Measurements from ENCODE around the gene SACM1L.

GRCh38 chr3:45754461-45754860 lies 65.3 kb downstream of the SACM1L start:
- TF ChIP-seq, protein P1, sequence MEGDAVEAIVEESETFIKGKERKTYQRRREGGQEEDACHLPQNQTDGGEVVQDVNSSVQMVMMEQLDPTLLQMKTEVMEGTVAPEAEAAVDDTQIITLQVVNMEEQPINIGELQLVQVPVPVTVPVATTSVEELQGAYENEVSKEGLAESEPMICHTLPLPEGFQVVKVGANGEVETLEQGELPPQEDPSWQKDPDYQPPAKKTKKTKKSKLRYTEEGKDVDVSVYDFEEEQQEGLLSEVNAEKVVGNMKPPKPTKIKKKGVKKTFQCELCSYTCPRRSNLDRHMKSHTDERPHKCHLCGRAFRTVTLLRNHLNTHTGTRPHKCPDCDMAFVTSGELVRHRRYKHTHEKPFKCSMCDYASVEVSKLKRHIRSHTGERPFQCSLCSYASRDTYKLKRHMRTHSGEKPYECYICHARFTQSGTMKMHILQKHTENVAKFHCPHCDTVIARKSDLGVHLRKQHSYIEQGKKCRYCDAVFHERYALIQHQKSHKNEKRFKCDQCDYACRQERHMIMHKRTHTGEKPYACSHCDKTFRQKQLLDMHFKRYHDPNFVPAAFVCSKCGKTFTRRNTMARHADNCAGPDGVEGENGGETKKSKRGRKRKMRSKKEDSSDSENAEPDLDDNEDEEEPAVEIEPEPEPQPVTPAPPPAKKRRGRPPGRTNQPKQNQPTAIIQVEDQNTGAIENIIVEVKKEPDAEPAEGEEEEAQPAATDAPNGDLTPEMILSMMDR (IDR thresholded peaks at IDR 0.05 in 4 of 5, conservative IDR thresholded peaks at IDR 0.05 in 1 of 5): no peak
- no peak for TF ChIP-seq POLR2A (IDR thresholded peaks at IDR 0.05)
